Astrocyte (in vitro differentiated cells and primary cell): ENCODE results near the gene KEL. TPM values are rescaled to one million over a fixed set of nuclear protein-coding genes. Genes with fewer than 3 reads are reported as not detected.

Source experiments
- DNase-seq: peaks from one replicate; pipeline ENCODE4 v3.0.0-alpha.2; 2010; ENCODE audit warnings: low read depth
- FAIRE-seq: peaks from 2 replicates; lab custom pipeline; 2011; peaks lifted over from hg19 to GRCh38; lab: Jason Lieb, UNC
- H2AFZ ChIP-seq: 2 replicates; pipeline ENCODE4 v1.6.0; 2012; ENCODE audit warnings: low read depth, low read length, inconsistent platforms
- H3K27ac ChIP-seq: 2 replicates; pipeline ENCODE4 v1.5.1; 2011; ENCODE audit warnings: low read depth, low read length, inconsistent platforms
- H3K27me3 ChIP-seq: 2 replicates; pipeline ENCODE4 v1.6.0; 2011; ENCODE audit warnings: low read length, inconsistent platforms; ENCODE audit not compliant: insufficient read depth
- H3K36me3 ChIP-seq: 2 replicates; pipeline ENCODE4 v1.5.1; 2011; ENCODE audit warnings: low read length, inconsistent platforms; ENCODE audit not compliant: insufficient read depth
- H3K4me1 ChIP-seq: 2 replicates; pipeline ENCODE4 v1.5.1; 2011; ENCODE audit warnings: low read length, inconsistent platforms; ENCODE audit not compliant: insufficient read depth
- H3K4me2 ChIP-seq: 2 replicates; pipeline ENCODE4 v1.6.0; 2012; ENCODE audit warnings: low read length, inconsistent platforms
- H3K4me3 ChIP-seq: 2 replicates; pipeline ENCODE4 v1.5.1; 2011; ENCODE audit warnings: low read depth, mild to moderate bottlenecking, low read length, inconsistent platforms; ENCODE audit not compliant: insufficient read depth
- H3K79me2 ChIP-seq: 2 replicates; pipeline ENCODE4 v1.6.0; 2012; ENCODE audit warnings: mild to moderate bottlenecking, low read length, inconsistent platforms; ENCODE audit not compliant: insufficient read depth
- H3K9ac ChIP-seq: 2 replicates; pipeline ENCODE4 v1.6.0; 2012; ENCODE audit warnings: mild to moderate bottlenecking, low read length, inconsistent platforms
- H3K9me3 ChIP-seq: 2 replicates; pipeline ENCODE4 v1.5.1; 2012; ENCODE audit warnings: low read depth, mild to moderate bottlenecking, low read length, inconsistent platforms; ENCODE audit not compliant: insufficient read depth
- H4K20me1 ChIP-seq: 2 replicates; pipeline ENCODE4 v1.6.0; 2012; ENCODE audit warnings: low read length, inconsistent platforms; ENCODE audit not compliant: insufficient read depth
- H3K27ac Mint-ChIP-seq: one replicate; pipeline ENCODE4 v1.8.0; 2021; ENCODE audit warnings: mild to moderate bottlenecking, mixed read lengths; ENCODE audit not compliant: unreplicated experiment
- H3K27me3 Mint-ChIP-seq: one replicate; pipeline ENCODE4 v1.8.0; 2021; ENCODE audit warnings: low read depth, mixed read lengths; ENCODE audit not compliant: unreplicated experiment
- H3K36me3 Mint-ChIP-seq: one replicate; pipeline ENCODE4 v1.8.0; 2021; ENCODE audit warnings: low read depth, mixed read lengths; ENCODE audit not compliant: unreplicated experiment
- H3K4me1 Mint-ChIP-seq: one replicate; pipeline ENCODE4 v1.8.0; 2021; ENCODE audit warnings: low read depth, mixed read lengths; ENCODE audit not compliant: unreplicated experiment
- H3K4me3 Mint-ChIP-seq: one replicate; pipeline ENCODE4 v1.8.0; 2021; ENCODE audit warnings: mild to moderate bottlenecking, moderate library complexity, mixed read lengths; ENCODE audit not compliant: unreplicated experiment
- H3K9me3 Mint-ChIP-seq: one replicate; pipeline ENCODE4 v1.8.0; 2021; ENCODE audit warnings: mild to moderate bottlenecking, mixed read lengths; ENCODE audit not compliant: unreplicated experiment
- EZH2 ChIP-seq: IDR thresholded peaks from 2 replicates; pipeline ENCODE4 v1.6.1; 2012; ENCODE audit warnings: mild to moderate bottlenecking, low read length, inconsistent platforms; ENCODE audit not compliant: insufficient read depth
- total RNA-seq: library from RNA; stranded (reverse); gene quantifications from 2 replicates; pipeline ENCODE4 v1.2.1, GENCODE V29; 2021
- TF ChIP-seq, protein P1 (sequence below): IDR thresholded peaks from 2 replicates; pipeline ENCODE4 v1.5.1; 2011; ENCODE audit warnings: low read depth, mild to moderate bottlenecking, inconsistent platforms, low read length, moderate library complexity; ENCODE audit not compliant: insufficient read depth

KEL gene
- total RNA-seq, 1 donor from 2014 or later = not detected

DNA sequence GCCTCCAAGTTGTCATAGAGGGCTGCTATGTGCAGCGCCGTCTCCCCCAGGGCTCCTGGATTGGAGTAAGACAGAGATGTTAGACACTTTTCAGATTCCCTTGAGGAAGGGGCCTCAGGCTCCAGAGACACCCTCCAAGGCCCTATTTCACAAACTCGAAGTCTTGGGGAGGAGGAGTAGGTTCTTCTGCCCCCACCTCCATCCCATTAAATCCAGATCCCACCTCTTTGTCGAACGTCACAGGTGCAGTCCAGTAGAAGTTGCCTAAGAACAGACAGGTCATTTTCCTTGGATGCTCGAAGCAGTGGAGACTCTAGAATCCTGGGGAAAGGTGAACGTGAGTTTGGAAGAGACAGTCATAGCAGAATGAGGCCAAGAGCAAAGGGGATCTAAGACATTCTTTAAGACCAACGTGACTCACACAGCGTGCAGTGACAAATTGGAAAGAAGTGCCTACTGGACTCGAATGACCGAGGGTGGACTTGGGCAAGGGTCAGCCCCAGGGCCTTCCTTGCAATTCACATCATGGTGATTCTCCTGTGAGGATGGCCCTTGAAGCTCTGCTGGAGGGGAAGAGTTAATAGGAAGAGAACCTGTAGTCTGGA lies 31.9 kb downstream of the KEL start:
- Mint-ChIP-seq H3K4me3 (no peak overlapping the region), H3K9me3 (peaks cover 6% of the 10 kb centered on the region), H3K4me1 (no peaks in the 10 kb centered on the region), H3K27ac (no peak overlapping the region), H3K36me3 (no peaks in the 10 kb centered on the region), H3K27me3 (peaks cover 46% of the 10 kb centered on the region)
- Histone ChIP-seq H3K4me2 (no peak overlapping the region), H3K36me3 (no peaks in the 10 kb centered on the region), H3K4me3 (no peak overlapping the region), H3K9ac (no peak overlapping the region), H3K27ac (no peak overlapping the region), H4K20me1 (no peaks in the 10 kb centered on the region), H3K9me3 (peaks cover 3% of the 10 kb centered on the region), H3K4me1 (no peaks in the 10 kb centered on the region), H3K79me2 (no peaks in the 10 kb centered on the region), H2AFZ (no peak overlapping the region), H3K27me3 (no peaks in the 10 kb centered on the region)
- FAIRE-seq (no peak), DNase-seq (no peak)
- TF ChIP-seq, protein P1, sequence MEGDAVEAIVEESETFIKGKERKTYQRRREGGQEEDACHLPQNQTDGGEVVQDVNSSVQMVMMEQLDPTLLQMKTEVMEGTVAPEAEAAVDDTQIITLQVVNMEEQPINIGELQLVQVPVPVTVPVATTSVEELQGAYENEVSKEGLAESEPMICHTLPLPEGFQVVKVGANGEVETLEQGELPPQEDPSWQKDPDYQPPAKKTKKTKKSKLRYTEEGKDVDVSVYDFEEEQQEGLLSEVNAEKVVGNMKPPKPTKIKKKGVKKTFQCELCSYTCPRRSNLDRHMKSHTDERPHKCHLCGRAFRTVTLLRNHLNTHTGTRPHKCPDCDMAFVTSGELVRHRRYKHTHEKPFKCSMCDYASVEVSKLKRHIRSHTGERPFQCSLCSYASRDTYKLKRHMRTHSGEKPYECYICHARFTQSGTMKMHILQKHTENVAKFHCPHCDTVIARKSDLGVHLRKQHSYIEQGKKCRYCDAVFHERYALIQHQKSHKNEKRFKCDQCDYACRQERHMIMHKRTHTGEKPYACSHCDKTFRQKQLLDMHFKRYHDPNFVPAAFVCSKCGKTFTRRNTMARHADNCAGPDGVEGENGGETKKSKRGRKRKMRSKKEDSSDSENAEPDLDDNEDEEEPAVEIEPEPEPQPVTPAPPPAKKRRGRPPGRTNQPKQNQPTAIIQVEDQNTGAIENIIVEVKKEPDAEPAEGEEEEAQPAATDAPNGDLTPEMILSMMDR = no peak
- TF ChIP-seq EZH2 = no peak

DNA sequence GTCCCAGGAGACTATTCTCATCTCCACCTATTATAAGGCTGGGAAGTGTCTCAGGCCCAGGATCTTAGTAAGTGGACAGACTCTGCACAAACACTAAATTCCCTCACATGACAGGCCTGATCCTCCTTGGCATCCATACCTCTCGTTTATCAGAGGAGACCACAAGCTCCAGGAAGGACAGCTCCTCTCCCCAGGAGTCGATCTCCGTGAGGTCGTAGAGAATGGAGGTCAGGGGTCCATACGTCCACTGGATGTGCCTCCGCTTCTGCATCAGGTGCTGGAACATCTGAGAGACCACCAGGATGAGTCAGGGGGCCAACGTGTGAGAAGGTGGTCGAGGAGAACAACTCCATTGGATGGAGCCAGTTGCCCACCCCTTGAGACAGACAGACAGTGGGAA lies 34.2 kb downstream of the KEL start:
- Histone ChIP-seq H3K79me2 (no peaks in the 10 kb centered on the region), H3K36me3 (no peaks in the 10 kb centered on the region), H3K9ac (no peak overlapping the region), H3K4me1 (no peaks in the 10 kb centered on the region), H3K4me3 (no peak overlapping the region), H3K27me3 (no peaks in the 10 kb centered on the region), H3K9me3 (peaks cover 3% of the 10 kb centered on the region), H4K20me1 (no peaks in the 10 kb centered on the region), H3K4me2 (no peak overlapping the region), H2AFZ (no peak overlapping the region), H3K27ac (no peak overlapping the region)
- no peaks in the 10 kb centered on the region for H3K4me1 Mint-ChIP-seq
- DNase-seq (no peak), FAIRE-seq (no peak)
- TF ChIP-seq, protein P1 = no peak
- TF ChIP-seq EZH2 = no peak
- H3K27ac Mint-ChIP-seq = no peak overlapping the region
- H3K4me3 Mint-ChIP-seq = no peak overlapping the region
- peaks cover 5% of the 10 kb centered on the region for H3K9me3 Mint-ChIP-seq
- peaks cover 46% of the 10 kb centered on the region for H3K27me3 Mint-ChIP-seq
- H3K36me3 Mint-ChIP-seq = no peaks in the 10 kb centered on the region

DNA sequence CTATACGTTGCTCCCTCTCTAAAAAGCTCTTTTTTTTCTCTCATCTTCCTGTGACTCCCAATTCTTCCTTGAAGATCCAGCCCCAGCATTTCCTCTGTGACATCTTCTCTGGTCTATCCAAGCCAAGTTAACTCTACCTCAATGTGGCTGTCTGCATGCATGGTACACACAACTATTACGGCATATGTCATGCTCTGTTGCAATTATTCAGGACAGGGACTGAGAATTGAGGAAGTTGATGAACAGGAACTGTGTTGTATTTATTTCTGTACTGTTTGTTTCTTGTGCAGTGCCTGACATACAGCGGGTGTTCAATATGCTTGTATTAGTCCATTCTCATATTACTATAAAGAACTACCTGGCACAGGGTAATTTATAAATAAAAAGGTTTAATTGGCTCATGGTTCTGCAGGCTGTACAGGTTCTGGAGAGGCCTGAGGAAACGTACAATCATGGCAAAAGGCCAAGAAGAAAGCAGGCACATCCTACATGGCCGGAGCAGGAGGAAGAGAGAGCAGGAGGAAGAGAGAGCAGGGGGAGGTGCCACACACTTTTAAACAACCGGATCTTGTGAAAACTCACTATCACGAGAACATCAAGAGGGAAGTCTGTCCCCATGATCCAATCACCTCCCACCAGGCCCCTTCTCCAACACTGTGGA lies 34.9 kb downstream of the KEL start:
- H3K79me2 ChIP-seq = no peaks in the 10 kb centered on the region
- H2AFZ ChIP-seq = no peak overlapping the region
- peaks cover 3% of the 10 kb centered on the region for H3K9me3 ChIP-seq
- DNase-seq (no peak), FAIRE-seq (no peak)
- no peaks in the 10 kb centered on the region for H4K20me1 ChIP-seq
- no peaks in the 10 kb centered on the region for H3K4me1 ChIP-seq
- H3K36me3 Mint-ChIP-seq = no peaks in the 10 kb centered on the region
- TF ChIP-seq, protein P1 = no peak
- no peak for TF ChIP-seq EZH2
- H3K36me3 ChIP-seq = no peaks in the 10 kb centered on the region
- H3K9ac ChIP-seq = no peak overlapping the region
- H3K27me3 Mint-ChIP-seq = peaks cover 40% of the 10 kb centered on the region
- H3K4me2 ChIP-seq = no peak overlapping the region
- H3K9me3 Mint-ChIP-seq = peaks cover 3% of the 10 kb centered on the region
- no peak overlapping the region for H3K27ac ChIP-seq
- H3K27ac Mint-ChIP-seq = no peak overlapping the region
- H3K4me1 Mint-ChIP-seq = no peaks in the 10 kb centered on the region
- H3K27me3 ChIP-seq = no peaks in the 10 kb centered on the region
- no peak overlapping the region for H3K4me3 Mint-ChIP-seq
- no peak overlapping the region for H3K4me3 ChIP-seq
